NCI-H146 treated with DMSO at 0.1 percent for 48 hours (cell line): ENCODE results near the gene PKHD1.

Experiments
- DNase-seq: peaks from one replicate; lab custom pipeline; 2025; ENCODE audit not compliant: unreplicated experiment; lab: John Stamatoyannopoulos, UW

PKHD1 gene

DNA sequence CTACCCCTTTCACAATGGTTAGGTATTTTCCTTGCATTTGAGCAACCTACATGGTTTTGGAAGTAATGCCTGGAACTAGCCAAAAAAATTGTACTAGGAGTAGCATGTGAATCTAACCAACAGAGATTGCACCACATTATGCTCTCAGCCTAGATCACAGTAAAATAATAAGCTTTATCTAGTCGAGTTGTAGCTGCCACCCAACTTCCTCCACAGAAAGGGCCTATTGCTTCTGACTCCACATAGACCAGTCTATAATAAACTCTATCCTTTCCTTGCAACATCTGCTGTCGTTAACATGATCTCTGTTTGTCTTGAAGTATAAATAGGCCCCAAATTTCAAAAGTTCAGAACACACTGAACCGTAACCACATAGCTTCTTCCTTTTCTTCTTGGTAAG is 375.5 kb downstream of the PKHD1 start:
- DNase-seq = no peak

DNA sequence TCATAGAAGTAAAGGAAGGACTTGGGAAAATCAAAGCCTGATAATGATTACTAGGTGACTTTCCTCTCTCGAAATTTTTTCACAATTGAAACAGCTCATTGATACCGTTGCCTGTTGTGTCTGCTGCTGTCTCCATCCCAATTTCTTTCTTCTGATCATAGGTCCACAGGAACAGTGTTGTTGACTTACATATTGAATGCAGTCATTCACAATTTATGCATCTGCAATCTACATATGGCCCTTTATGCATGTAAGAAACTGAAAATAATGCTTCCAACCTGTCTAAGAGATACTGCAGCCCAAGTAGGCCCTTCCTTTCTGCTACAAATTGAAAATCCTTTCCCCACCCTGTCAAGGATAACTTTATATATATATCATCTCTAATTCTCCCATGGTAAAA is 381.3 kb downstream of the PKHD1 start:
- DNase-seq = no peak

DNA sequence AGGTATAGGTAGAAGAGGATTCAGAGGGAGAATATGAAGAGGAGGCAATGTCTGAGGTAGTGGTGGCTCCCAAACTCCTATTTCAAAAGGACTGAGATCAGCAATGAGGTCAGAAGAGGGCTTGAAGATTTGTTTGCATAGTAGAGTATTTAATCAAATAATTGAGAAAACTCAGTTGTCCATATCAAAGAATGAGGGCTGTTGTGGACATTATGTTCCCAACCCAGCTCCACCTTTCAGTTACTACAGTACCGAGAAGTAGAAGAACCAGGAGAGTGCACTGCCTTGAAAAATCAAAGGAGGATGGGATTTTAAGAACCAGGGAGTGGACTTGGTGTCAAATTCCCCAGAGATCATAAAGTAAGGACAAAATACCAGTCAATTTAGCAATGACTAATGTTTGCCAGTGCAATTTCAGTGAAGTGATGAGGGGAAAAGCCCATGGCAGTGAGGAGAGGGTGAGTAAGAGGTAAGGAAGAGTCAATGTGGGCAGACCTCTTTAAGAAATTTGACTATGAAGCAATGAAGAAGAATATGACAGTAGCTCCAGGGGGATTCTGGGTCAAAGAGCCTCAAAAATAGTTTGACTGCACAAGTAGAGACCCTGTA is 382.4 kb downstream of the PKHD1 start:
- DNase-seq = no peak

DNA sequence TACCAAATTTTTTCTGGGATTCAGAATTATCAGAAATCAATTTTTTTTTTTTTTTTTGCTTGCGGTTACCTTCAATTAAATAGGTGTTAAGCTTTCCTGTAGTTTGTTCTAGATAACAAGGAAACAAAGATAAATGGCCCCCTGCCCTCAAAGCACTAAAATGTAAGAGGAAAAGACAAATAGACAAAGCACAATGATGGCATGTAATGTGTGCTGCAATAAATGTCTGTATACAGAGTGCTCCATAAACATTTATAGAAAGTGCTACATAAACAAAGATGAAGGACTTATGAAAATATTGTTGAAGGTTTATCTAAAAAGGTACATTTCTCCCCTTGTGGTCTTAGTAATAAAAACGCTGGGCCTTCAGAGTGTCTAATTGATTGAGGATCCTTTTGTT is 384.6 kb downstream of the PKHD1 start:
- peak; percentile 46 for DNase-seq

DNA sequence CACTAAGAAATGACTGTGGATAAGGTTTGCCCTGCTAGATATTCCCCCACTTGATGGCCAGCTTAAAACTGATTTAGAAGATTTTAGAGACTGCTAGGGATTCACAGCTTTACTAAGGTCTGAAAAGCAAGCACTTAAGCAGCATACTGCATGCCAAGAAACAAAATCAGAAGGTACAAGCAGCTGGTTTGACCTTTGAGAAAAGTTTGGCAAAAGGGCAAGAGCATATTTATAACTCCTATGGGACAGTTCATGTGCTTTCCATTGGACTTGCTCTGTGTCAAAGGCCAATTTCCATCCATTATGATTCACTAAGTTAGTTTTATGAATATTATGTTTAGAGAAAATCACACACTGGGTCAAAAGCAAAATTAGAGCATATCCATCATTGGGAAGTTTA is 402.8 kb downstream of the PKHD1 start:
- DNase-seq = no peak

DNA sequence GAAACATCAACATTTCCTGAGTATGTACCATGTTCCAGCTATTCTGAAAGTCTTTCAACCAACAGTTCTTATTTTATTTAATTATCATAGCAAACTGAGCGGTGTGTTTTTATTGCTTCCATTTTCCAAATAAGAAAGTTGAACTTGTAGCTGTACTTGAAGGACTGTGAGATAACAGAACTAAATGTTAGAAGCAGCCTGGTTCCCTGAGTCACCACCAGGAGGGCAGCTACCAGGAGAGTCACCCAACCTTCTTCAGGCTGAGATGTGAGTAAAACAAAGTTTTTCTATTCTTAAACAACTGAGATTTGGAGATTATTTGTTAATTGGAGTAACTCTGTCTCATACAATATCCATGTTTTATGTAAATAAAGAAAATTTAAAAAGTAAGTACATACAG is 403.4 kb downstream of the PKHD1 start:
- DNase-seq = no peak

DNA sequence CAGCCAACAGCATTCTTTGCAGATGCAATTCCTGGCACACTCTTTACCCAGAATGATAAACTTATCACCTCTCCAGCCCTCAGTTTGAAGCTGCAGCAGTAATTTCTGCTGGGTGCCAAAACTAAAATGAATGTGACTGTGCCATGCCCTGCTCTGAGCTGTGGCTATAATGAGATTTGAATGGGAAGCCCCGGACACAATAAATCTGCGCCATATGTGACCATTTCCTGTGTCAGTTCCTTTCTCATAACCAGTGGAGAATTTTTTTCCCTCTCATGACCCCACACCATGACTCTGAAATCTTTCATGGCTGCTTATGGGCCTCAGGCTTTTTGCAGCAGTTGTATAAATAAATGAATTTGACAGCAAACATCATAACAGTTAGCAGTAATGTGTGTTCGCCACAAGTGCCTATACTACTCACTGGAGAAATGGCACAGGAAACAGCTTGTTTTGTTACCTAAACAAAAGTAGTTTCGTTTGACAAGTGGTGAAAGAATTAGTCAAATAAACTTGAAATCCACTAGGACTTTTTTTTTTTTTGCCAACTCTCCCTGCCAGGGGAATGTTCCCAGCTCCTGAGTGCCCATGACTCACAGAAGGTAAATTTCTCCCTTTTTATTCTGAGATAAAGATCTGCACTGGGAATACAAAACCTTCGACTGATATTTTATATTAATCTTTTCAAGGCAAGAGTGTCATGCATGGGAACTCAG is 408.4 kb downstream of the PKHD1 start:
- DNase-seq = no peak

DNA sequence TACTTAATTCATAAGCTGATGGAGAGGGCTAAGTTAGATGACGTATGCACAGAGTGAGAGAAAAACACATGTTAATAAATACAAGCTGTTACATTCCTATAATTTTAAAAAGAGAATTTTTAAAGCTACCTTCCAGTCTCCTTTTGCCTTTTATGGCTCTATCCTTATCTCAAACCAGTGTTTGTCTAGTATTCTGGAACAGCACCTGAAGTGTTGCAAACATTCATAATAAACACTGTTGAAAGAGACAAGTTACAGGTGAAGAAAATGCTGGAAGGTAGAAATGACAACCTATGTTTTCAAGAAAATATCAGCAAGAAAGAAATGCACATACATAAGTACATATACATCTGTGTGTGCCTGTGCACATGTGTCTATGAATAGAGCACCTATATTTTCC is 409.1 kb downstream of the PKHD1 start:
- no peak for DNase-seq

DNA sequence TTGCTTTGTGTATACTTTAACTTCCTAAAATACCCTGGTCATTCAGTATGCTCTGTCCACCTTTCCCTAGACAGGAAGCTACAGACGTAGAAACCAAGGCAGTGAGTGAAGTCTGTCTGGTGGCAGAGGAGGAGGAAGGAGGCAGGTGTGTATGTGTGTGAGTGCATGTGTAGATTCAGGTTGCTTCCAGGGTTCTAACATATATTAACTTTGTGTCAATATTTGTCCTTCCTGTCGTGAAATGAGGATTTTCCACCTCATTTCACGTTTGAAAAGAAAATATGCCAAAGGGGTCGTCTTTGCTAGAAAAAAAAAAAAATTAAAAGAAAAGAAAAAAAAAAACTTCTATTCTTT is 411.5 kb downstream of the PKHD1 start:
- DNase-seq = peak; percentile 30

DNA sequence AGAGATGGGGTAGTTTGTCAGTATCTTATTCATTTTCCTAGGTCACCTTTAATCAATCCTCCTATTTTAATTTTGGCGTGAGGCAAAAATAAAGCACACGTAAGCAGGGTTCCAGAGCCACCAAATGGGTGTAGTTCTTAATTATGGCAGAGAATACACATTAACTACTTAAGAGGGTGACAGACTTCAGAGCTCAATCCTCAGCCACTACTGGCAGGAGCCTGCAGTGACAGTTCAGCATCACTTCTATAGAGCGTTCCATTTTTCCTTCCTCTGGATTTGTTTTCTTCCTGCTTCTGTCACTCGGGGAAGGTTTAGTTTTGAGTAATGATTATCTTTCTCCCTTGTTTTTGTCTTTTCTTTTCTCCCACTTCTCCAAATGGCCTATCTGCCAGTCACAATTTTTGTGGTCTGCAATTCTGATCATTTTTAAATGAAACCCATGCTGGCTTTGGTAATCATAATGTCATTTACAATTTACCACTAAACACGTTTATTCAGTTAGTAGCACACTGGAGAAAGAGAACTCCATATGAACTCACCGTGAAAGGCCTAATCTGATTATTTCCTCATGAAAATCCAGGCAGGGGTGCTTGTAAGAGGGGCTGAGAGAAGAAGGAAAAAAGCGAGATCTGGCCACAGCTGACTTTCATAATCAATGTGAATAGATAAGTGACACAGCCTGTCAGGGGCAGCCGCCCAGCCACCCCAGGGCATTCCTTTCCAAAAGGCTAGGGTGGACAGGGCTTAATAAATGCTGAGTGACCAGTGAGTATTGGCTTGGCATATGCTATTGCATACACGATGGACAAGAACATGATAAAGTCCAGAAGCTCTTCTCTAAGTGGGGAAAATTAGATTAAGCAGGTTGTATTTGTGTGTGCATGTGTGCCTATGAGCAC is 412.1 kb downstream of the PKHD1 start:
- DNase-seq = no peak

DNA sequence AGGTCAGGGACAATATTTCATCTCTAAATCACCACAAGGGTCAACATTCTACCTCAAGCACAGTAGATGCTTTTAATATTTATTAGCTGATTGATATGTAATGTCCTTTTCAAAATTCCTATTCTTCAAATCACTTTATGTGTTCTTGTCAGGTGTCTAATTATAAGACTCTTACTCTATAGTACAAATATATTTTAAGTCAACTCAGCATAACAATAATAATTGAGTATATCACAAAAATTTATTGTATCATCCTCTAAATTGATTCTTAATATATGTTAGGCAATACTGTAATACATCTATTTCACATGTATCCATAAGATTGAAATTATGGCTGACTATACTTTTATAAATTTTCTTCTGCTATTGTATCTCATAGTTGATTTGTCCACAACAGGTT is 423.9 kb downstream of the PKHD1 start:
- DNase-seq = no peak

DNA sequence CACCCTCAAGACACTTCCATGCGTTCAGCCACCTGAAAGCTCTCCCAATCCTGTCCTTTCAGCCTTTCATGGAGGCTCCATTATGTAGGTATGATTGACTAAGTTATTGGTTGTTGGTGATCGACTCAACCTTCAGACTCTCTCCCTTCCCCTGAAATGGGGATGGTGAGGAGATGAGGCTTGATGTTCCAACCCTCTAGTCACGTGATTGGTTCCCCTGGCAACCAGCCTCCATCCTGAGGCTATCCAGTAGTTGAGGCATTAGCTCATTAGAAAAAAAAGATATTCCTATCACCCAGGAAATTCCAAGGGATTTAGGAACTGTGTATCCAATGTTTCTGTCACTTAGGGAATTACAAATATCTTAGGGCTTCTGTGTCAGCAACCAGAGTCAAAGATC is 426.6 kb downstream of the PKHD1 start:
- DNase-seq = no peak

DNA sequence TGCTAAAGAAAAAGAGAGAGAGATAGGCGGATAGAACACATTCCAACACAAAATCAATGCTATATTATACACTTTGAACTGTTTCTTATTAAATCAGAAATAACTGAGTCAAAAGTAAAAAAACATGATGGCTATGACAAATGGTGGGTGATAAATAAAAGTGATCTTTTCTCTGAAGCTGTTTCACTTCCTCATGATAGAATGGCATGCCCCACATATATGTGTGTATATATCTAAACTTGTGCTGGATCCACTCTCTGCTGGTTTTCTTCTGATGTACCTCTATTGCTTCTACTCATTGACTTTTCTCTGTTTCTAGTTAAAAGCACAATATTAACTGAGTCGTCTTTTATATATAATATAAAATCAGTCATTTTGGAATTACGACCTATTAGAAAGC is 429.9 kb downstream of the PKHD1 start:
- no peak for DNase-seq

DNA sequence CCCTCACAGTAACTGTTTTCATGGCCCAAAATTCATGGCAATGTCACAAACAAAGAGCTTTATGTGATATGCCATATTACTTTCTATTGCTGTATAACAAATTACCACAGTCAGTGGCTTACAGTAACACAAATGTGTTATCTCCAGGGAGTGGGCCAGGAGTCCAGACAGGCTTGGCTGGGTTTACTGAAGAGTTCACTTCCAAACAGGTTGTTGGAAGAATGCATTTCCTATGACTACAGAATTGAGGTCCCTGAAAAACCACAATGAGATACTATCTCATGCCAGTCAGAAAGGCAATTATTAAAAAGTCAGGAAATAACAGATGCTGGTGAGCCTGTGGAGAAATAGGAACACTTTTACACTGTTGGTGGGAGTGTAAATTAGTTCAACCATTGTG is 431.9 kb downstream of the PKHD1 start:
- DNase-seq = no peak

DNA sequence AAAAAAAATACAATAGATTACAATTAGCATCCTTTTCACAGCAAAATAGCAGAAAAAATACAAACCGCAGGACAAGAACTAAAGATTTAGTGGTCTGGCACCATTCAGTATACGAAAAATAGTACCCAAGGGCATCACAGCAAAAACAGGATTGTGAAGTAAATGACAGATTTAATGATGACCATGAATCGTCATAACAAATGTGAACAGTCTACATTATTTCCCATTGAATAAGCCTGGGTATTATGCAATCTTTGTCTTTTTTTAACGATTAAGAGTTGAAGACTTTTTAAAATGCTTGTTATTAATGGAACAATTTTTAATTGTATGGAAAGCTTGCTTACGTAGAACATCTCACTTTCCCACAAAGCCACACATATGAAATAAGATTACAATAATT is 432.8 kb downstream of the PKHD1 start:
- no peak for DNase-seq

DNA sequence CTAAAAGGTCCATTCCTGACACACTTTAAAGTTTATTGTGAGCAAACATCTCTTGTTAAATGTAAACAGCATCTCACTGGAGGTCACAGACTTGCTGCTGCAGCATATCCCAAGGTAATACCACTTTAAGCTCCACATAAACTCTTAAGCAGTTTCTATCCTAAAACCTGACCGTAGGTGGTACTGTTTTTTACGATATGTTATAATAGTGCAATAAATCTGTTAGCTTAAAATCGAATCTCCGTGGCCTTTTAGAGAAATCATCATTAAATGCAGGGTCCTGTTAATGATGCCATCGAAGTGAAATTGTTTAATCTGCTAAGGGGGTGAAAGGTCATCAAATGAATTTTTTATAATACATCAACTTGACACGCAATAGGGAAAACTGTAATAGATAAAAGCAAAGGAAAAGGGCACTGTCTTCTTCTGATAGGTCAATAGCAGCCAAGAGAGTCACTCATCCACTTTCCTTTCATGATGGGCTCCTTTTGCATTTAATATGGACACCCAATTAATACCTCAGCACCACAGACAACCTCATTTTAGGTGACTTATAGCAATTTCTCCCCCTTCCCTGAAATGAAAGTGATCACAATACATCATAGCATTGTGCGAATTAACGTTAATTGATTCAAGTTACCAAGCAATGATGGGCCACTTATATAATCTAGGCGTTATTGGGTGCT is 436.1 kb downstream of the PKHD1 start:
- no peak for DNase-seq

DNA sequence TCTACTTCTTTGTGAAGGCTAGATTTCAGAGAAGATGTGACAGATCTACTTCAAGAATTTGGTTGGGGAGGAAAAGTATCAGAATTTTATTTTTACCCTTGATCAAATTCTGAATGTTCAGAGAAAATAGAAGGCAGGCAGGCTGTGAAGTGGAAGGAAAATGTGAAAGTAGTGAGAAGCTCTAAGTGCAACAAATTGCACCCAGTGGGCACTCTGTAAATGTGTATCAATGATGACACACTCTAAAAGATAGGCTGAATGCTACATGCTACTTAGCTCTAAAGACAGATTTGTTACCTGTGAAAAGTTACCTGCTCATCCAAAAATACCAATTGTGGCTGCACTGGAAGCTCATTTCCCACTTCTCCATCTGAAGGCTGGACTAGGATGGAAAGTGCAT is 438.6 kb downstream of the PKHD1 start:
- no peak for DNase-seq

DNA sequence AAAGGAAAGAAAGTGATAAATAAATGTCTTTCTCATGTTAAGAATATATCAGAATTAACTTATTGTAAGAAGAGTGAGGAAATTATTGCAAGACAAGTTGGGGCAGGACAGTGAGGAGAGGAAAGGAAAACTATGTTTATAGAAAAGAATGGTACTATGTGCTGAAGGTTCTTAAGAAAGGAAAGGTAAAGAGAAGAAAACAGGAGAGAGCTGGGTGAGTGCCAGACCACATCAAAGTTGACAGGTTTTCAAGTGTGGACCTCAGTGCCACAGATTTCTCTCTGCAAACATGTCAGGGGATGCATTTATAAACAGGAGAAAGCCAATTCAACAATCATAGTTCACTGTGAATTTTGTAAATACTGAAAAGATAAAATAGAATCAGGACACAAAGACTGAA is 439.2 kb downstream of the PKHD1 start:
- DNase-seq = no peak

DNA sequence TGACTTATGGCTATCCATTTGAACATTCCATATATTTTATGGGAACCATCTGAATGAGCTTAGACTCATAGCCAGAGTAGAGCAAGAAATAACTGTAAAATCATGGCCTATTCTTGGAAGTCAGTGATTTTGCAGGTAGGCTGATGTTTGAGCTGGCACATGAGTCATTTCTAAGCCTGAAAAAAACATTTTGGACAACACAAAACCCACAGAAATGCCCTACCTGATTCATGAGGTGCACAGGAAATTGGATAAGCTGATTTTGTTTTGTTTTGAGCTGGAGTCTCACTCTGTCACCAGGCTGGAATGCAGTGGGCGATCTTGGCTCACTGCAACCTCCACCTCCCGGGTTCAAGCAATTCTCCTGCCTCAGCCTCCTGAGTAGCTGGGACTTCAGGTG is 443.0 kb downstream of the PKHD1 start:
- no peak for DNase-seq

DNA sequence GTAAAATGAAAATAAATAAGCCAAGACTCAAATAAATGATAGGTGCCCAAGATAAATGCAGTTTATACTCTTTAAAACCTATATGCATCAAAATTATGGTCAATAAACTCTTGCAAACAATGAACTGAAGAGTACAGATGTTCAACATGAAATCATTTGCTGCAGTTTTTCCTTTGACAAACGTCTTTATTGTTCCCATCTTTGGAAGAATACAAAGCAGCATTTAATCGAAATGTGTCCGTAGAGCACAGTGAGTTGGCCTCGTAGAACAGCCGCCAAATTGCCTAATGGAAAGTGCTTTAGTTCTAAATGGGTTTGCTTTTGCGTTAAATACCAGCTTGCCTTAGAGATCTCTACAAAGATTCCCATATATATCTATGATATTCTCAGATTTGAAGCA is 447.4 kb downstream of the PKHD1 start:
- DNase-seq = no peak

DNA sequence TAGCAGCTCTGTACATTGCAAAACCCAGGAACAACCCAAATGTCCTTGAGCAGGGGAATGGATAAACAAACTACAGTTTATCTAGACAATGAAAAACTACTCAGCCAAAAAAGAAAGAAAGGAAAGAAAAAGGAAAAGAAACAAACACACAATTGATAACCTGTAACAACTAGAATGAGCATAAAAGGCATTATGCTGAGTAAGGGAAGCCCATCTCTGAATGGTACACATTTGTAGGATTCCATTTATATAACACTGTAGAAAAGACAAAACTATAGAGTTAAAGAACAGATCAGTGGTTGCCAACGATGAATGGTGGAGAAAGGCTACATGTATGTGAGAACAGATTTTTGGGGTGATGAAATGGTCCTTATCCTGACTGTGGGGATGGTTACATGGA is 454.0 kb downstream of the PKHD1 start:
- DNase-seq = no peak

DNA sequence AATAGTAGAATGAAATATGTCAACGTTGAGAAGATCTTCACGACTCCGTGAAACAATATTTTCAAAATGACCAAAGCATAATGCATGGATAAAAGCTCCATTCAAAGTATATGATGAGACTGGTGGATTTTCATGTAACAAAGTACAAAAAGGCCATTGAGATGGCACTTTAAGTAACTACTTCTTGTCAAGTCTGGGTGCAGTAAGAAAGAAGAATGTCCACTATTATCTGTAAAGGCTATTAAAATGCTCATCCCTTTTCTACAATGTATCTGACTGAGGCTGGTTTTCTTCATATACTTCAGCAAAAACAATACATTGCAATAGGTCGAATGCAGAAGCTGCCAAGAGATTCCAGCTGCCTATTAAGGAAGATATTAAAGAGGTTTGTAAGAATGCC is 457.4 kb downstream of the PKHD1 start:
- no peak for DNase-seq
